ENCODE results near the gene WTIP.

Gene WTIP

GRCh38 chr19:34481861-34482379 lies 362 bp downstream of the WTIP start:
- no peaks in the 10 kb centered on the region for H4K20me1 ChIP-seq (ENCODE audit: insufficient read depth, low read length)
- no peaks in the 10 kb centered on the region for H3K9me3 ChIP-seq (ENCODE audit: low read length)
- no peak overlapping the region for H3K4me3 ChIP-seq (ENCODE audit: low read depth, low read length, poor library complexity, severe bottlenecking)
- no peaks in the 10 kb centered on the region for H3K9me2 ChIP-seq (ENCODE audit: low read depth, low read length)
- H3K27ac ChIP-seq (ENCODE audit: low read depth, low read length, poor library complexity, severe bottlenecking): no peak overlapping the region
- no peak overlapping the region for H3K9ac ChIP-seq (ENCODE audit: low read length)
- no peak for TF ChIP-seq EZH2 (IDR thresholded peaks at IDR 0.05; ENCODE audit: borderline replicate concordance, low read length)
- TF ChIP-seq CTCF (IDR thresholded peaks at IDR 0.05; ENCODE audit: low read length): no peak
- H3K36me3 ChIP-seq (ENCODE audit: insufficient read depth, low read length): no peaks in the 10 kb centered on the region
- H2AFZ ChIP-seq (ENCODE audit: low read length): no peak overlapping the region
- H3F3A ChIP-seq (ENCODE audit: insufficient read depth, low read length): no peaks in the 10 kb centered on the region
- H3K4me1 ChIP-seq (ENCODE audit: insufficient read depth, low read length, severe bottlenecking): no peaks in the 10 kb centered on the region
- no peak overlapping the region for H3K4me2 ChIP-seq (ENCODE audit: low read length)
- no peaks in the 10 kb centered on the region for H3K79me2 ChIP-seq (ENCODE audit: insufficient read depth, low read length)
- H3K27me3 ChIP-seq (ENCODE audit: insufficient read depth, low read length): no peaks in the 10 kb centered on the region

DNA sequence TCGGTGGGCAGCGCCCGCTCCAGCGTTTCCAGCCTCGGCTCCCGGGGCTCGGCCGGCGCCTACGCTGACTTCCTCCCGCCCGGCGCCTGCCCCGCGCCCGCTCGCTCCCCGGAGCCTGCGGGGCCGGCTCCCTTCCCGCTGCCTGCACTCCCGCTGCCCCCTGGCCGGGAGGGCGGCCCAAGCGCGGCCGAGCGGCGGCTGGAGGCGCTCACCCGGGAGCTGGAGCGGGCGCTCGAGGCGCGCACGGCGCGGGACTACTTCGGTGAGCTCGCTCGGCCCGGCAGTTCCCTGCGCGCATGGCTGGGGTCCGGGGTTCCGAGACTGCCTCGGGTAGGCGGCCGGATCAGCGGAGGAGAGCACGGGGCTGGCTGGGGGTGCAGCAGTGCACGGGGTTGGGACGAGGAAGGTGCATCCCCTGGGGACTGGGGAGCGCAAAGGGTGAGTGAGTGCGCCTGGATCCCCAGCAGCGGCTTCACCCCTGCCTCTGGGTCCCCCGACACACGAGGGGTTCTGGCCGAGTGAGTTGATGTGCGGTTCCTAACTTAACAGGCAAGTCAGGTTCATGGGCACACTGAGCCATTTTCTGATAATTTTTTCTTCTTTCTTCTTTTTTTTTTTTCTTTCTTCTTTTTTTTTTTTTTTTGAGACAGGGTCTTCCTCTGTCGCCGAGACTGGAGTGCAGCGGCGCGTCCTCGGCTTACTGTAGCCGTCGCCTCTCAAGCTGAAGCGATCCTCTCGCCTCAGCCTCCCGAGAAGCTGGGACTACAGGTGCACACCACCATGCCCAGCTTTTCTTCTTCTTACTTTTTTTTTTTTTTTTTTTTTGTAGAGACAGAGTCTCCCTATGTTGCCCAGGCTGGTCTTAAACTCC lies 1.1 kb downstream of the WTIP start:
- H3K9ac ChIP-seq (ENCODE audit: low read length): no peak overlapping the region
- no peaks in the 10 kb centered on the region for H3K4me1 ChIP-seq (ENCODE audit: insufficient read depth, low read length, severe bottlenecking)
- H3F3A ChIP-seq (ENCODE audit: insufficient read depth, low read length): no peaks in the 10 kb centered on the region
- no peaks in the 10 kb centered on the region for H3K27me3 ChIP-seq (ENCODE audit: insufficient read depth, low read length)
- no peaks in the 10 kb centered on the region for H3K36me3 ChIP-seq (ENCODE audit: insufficient read depth, low read length)
- H3K9me3 ChIP-seq (ENCODE audit: low read length): no peaks in the 10 kb centered on the region
- no peak overlapping the region for H2AFZ ChIP-seq (ENCODE audit: low read length)
- H4K20me1 ChIP-seq (ENCODE audit: insufficient read depth, low read length): no peaks in the 10 kb centered on the region
- H3K4me3 ChIP-seq (ENCODE audit: low read depth, low read length, poor library complexity, severe bottlenecking): no peak overlapping the region
- no peak overlapping the region for H3K27ac ChIP-seq (ENCODE audit: low read depth, low read length, poor library complexity, severe bottlenecking)
- no peak overlapping the region for H3K4me2 ChIP-seq (ENCODE audit: low read length)
- TF ChIP-seq CTCF (IDR thresholded peaks at IDR 0.05; ENCODE audit: low read length): no peak
- TF ChIP-seq EZH2 (IDR thresholded peaks at IDR 0.05; ENCODE audit: borderline replicate concordance, low read length): no peak
- H3K9me2 ChIP-seq (ENCODE audit: low read depth, low read length): no peaks in the 10 kb centered on the region
- H3K79me2 ChIP-seq (ENCODE audit: insufficient read depth, low read length): no peaks in the 10 kb centered on the region

GRCh38 chr19:34484328-34484727 lies 2.8 kb downstream of the WTIP start:
- Histone ChIP-seq H3K36me3 (ENCODE audit: insufficient read depth, low read length) (no peaks in the 10 kb centered on the region), H3K9ac (ENCODE audit: low read length) (no peak overlapping the region), H3K4me2 (ENCODE audit: low read length) (no peak overlapping the region), H4K20me1 (ENCODE audit: insufficient read depth, low read length) (no peaks in the 10 kb centered on the region), H3F3A (ENCODE audit: insufficient read depth, low read length) (no peaks in the 10 kb centered on the region), H3K79me2 (ENCODE audit: insufficient read depth, low read length) (no peaks in the 10 kb centered on the region), H3K9me3 (ENCODE audit: low read length) (no peaks in the 10 kb centered on the region), H3K27me3 (ENCODE audit: insufficient read depth, low read length) (no peaks in the 10 kb centered on the region), H3K9me2 (ENCODE audit: low read depth, low read length) (no peaks in the 10 kb centered on the region), H3K4me1 (ENCODE audit: insufficient read depth, low read length, severe bottlenecking) (no peaks in the 10 kb centered on the region), H2AFZ (ENCODE audit: low read length) (no peak overlapping the region), H3K27ac (ENCODE audit: low read depth, low read length, poor library complexity, severe bottlenecking) (no peak overlapping the region), H3K4me3 (ENCODE audit: low read depth, low read length, poor library complexity, severe bottlenecking) (no peak overlapping the region)
- TF ChIP-seq EZH2 (IDR thresholded peaks at IDR 0.05; ENCODE audit: borderline replicate concordance, low read length): no peak
- no peak for TF ChIP-seq CTCF (IDR thresholded peaks at IDR 0.05; ENCODE audit: low read length)

Measured in OCI-LY1 (cell line).